NCI-H2029 (cell line): ENCODE data around the gene NCK1.
A peak's percentile ranks its signal among the peaks of the same experiment; 100 is the strongest.

ENCODE experiments used
- DNase-seq: peaks from one replicate; lab custom pipeline; 2025; lab: John Stamatoyannopoulos, UW

NCK1 gene

DNA sequence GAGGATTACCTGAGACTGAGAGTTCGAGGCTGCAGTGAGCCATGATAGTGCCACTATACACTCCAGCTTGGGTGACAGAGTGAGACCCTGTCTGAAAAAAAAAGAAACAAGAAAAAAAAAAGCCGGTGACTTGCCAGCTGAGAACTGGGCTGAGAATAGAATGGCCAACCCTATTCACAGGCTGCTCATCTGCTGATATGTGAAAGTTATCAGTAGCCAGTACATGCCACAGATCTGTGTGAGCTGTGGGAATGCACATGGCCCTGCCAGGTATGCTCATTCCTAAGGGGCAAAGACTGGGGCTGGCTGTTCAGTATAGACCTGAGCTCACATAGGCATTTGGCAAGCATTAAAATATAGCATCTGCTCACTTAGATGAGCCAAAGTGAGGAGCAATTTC is 126.6 kb downstream of the NCK1 start:
- DNase-seq: no peak

GRCh38 chr3:136989781-136990524 is 127.9 kb downstream of the NCK1 start:
- no peak for DNase-seq

- DNase-seq: no peak
Measured at GRCh38 chr3:136990826-136991225, 128.8 kb downstream of the NCK1 start.

GRCh38 chr3:136992115-136992514 is 130.1 kb downstream of the NCK1 start:
- no peak for DNase-seq

- DNase-seq: peak; percentile 65
Measured at GRCh38 chr3:136994772-136995516, 132.9 kb downstream of the NCK1 start.

DNA sequence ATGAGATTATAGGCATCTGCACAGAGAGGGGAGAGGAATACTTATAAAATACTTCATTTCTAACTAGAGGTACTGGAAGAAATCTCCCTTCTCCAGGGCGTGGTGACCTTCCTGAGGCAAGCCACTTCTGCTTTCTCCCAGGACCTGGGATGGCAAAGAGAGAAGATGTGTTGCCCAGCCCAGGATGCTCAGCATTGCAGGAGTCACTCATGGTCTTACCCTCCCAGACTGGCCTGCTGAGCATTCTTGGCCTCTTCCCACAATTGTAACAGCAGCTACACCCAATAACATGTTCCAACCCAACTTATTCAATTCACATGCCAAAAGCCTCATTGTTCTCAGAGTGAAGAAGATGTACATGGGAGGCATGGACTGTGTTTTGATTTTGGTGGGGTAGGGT is 133.6 kb downstream of the NCK1 start:
- DNase-seq: no peak
